Lower leg skin (tissue), 4 donors: Measurements from ENCODE around the gene TNFRSF19. TPM values are rescaled to one million over a fixed set of nuclear protein-coding genes. Genes with fewer than 3 reads are reported as not detected.

Experiments used
- DNase-seq, 2 donors: peaks; one replicate each; pipeline ENCODE4 v3.0.0-alpha.2; 2019; ENCODE audit warnings: low spot score in 2 of 2
- H3K4me3 ChIP-seq: fragments of 200-600 bp; sonication (generic); 2 replicates; pipeline ENCODE4 v1.5.1; 2017; ENCODE audit warnings: mild to moderate bottlenecking, low read depth; ENCODE audit not compliant: poor library complexity, severe bottlenecking
- POLR2A ChIP-seq, 2 donors: fragments of 450-650 bp; IDR thresholded peaks; one replicate each; pipeline ENCODE4 v1.6.1; 2016 to 2017; ENCODE audit warnings: antibody characterized with exemption in 2 of 2, mild to moderate bottlenecking in 1 of 2, moderate library complexity in 1 of 2
- WGBS, 2 donors: methylation state at CpG; one replicate each; pipeline ENCODE4 v1.1.5; 2018; 5-methylcytosine and 5-hydroxymethylcytosine counted together
- intact Hi-C: fragments of 100-400 bp; cut with DNase I; formaldehyde crosslinking; loops from one replicate; pipeline ENCODE4 v1.15.0; 2023; ENCODE audit warnings: low total_unique reads
- total RNA-seq, 4 donors: library from RNA; depleted of rRNA; stranded (reverse); fragments of >200 nt; gene quantifications; one replicate each; pipeline ENCODE4 v1.1.0, GENCODE V29; 2016
- TF ChIP-seq, protein P1 (sequence below), 3 donors: fragments of 450-650 bp; IDR thresholded peaks; one replicate each; pipeline ENCODE4 v1.5.1; 2016; ENCODE audit warnings: antibody characterized with exemption in 3 of 3, mild to moderate bottlenecking in 3 of 3, moderate library complexity in 2 of 3

Gene TNFRSF19
- total RNA-seq, 4 donors from 2014 or later: 51.2 to 106 (median 72.5) TPM

DNA sequence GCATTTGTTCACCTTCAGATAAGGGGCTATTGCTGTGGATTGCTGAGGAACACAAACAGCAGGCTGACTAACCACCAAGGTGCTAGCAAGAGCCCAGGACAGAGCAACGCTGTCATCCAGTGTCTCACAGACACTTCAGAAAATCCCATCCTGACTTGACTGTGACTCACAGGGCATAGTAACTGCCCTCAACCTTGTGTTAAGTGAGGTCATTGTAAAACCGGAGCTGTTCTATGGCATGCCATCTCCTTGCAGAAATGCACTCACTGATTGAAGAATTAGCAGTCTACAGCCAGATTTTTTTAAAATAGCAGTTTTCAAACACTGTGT lies 51.1 kb downstream of the TNFRSF19 start:
- intact Hi-C loops: no loop called here
- WGBS, 2 donors: 19 to 30% methylated on average over 2 of the region's 2 CpGs
- H3K4me3 ChIP-seq: no peak overlapping the region
- TF ChIP-seq, protein P1, sequence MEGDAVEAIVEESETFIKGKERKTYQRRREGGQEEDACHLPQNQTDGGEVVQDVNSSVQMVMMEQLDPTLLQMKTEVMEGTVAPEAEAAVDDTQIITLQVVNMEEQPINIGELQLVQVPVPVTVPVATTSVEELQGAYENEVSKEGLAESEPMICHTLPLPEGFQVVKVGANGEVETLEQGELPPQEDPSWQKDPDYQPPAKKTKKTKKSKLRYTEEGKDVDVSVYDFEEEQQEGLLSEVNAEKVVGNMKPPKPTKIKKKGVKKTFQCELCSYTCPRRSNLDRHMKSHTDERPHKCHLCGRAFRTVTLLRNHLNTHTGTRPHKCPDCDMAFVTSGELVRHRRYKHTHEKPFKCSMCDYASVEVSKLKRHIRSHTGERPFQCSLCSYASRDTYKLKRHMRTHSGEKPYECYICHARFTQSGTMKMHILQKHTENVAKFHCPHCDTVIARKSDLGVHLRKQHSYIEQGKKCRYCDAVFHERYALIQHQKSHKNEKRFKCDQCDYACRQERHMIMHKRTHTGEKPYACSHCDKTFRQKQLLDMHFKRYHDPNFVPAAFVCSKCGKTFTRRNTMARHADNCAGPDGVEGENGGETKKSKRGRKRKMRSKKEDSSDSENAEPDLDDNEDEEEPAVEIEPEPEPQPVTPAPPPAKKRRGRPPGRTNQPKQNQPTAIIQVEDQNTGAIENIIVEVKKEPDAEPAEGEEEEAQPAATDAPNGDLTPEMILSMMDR (IDR thresholded peaks at IDR 0.05): no peak
- no peak for TF ChIP-seq POLR2A (IDR thresholded peaks at IDR 0.05)
- no peak for DNase-seq

DNA sequence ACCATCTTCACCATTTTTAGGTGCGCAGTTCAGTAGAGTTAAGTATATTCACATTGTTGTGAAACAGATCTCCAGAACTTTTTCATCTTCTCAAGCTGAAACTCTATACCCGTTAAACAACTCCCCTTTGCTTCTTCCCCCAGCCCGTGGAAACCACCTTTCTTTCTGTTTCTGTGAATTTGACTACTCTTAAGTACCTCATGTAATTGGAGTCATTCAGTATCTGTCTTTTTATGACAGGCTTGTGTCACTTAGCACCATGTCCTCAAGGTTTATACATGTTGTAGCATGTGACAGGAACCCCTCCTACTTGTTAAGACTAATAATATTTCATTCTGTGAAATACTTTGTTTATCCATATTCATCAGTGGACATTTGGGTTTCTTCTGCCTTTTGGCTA lies 52.8 kb downstream of the TNFRSF19 start:
- intact Hi-C loops: no loop called here
- no peak for TF ChIP-seq POLR2A (IDR thresholded peaks at IDR 0.05)
- TF ChIP-seq, protein P1 (IDR thresholded peaks at IDR 0.05): no peak
- no peak for DNase-seq
- H3K4me3 ChIP-seq: no peak overlapping the region
- 69 to 72% methylated on average over 3 of the region's 3 CpGs for WGBS, 2 donors

DNA sequence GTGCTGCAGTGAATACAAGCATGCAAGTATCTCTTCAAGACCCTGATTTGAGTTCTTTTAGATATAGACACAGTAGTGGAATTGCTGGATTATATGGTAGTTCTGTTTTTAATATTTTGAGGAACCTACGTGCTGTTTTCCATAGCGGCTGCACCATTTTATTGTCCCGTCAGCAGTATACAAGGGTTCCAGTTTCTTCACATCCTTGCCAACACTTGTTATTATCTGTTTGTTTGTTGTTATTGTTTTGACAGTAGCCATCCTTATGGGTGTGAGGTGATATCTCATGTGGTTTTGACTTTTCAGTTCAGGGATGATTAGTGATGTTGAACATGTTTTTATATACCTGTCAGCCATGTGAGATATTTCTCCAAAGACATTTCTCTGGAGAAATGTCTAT lies 53.2 kb downstream of the TNFRSF19 start:
- no peak for DNase-seq
- no peak for TF ChIP-seq POLR2A (IDR thresholded peaks at IDR 0.05)
- TF ChIP-seq, protein P1 (IDR thresholded peaks at IDR 0.05): no peak
- intact Hi-C loops: no loop called here
- no peak overlapping the region for H3K4me3 ChIP-seq
- WGBS, 2 donors: 85 to 93% methylated on average over 3 of the region's 3 CpGs

DNA sequence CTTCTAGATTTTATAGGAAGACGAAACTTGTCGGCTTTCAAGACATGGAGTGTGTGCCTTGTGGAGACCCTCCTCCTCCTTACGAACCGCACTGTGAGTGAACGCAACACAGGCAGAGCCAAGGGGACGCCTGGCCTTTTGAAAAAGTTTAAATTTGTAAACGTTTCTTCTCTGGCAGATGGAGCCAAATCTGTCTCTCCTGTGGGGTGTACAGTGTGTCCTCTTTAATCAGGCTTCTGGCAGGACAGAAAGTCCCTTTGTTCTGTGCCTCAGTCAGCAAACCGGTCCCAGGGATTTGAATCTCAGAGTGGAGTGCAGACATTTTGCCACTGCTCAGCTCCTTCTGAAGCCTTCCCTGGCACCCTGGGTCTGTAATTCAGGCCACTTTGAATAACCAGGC lies 56.5 kb downstream of the TNFRSF19 start:
- no peak overlapping the region for H3K4me3 ChIP-seq
- intact Hi-C loops: no loop called here
- DNase-seq: no peak
- no peak for TF ChIP-seq POLR2A (IDR thresholded peaks at IDR 0.05)
- TF ChIP-seq, protein P1 (IDR thresholded peaks at IDR 0.05): no peak
- 69 to 83% methylated on average over 8 of the region's 8 CpGs for WGBS, 2 donors

DNA sequence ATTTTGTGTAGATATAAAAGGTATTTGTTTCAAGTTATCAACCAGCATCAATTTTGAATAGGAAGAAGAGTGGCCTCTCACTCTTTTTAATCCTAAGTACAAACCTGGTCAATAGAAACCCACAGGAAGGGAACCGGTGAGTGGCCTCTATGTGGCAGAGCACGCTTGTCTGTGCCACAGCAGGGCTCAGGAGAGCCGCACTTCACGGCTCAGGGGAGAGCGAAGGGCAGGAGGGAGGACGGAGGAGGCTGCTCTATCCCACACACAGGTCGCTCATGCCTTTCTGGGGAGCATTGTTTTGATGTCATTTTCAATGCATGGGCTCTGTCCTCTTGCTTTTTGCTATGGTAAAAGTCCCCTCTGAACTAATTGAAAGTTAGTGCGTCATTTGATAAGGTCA lies 57.2 kb downstream of the TNFRSF19 start:
- TF ChIP-seq, protein P1 (IDR thresholded peaks at IDR 0.05): no peak
- TF ChIP-seq POLR2A (IDR thresholded peaks at IDR 0.05): no peak
- no peak overlapping the region for H3K4me3 ChIP-seq
- 92% methylated on average over 8 of the region's 8 CpGs for WGBS, 2 donors
- intact Hi-C loops: no loop called here
- DNase-seq: no peak

DNA sequence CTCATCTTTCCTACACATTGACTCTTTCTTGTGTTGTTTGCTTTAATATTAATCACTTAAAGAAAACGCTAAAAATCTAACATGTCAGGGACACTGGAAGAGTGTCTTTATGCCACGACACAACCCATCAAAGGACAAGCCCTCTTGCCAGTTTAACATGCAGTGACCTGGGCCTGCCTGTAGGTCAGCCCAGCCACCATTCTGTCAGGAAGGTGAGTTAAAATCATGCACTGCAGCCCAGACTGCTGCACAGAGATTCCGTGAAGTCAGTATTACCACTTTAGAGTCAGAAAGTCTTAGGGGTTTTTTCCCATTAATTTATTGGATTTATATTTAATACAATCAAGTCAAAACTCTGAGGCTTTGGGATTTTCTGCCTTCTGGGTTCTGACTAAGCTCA lies 58.0 kb downstream of the TNFRSF19 start:
- intact Hi-C loops: no loop called here
- WGBS, 2 donors: 67 to 73% methylated on average over 3 of the region's 3 CpGs
- DNase-seq: no peak
- no peak for TF ChIP-seq POLR2A (IDR thresholded peaks at IDR 0.05)
- TF ChIP-seq, protein P1 (IDR thresholded peaks at IDR 0.05): no peak
- no peak overlapping the region for H3K4me3 ChIP-seq
